GM18502 (cell line): ENCODE results near the gene NDUFA7.
A peak's percentile ranks its signal among the peaks of the same experiment; 100 is the strongest.
"Not testable (repeated sequence)": the region's sequence is repeated elsewhere in the genome, so short reads cannot be mapped to it uniquely, and the experiment has no call there.

Experiments used
- ATAC-seq: cut with Tn5 transposase; IDR thresholded peaks from one replicate; pipeline ENCODE4 v1.9.1; 2021; ENCODE audit warnings: mild to moderate bottlenecking; ENCODE audit not compliant: unreplicated experiment, poor library complexity

Gene NDUFA7

GRCh38 chr19:8322638-8322997, 1.4 kb upstream of the NDUFA7 start:
- ATAC-seq = no peak

GRCh38 chr19:8321986-8322637, 937 bp upstream of the NDUFA7 start:
- ATAC-seq = no peak

GRCh38 chr19:8320564-8321066, 560 bp downstream of the NDUFA7 start:
- ATAC-seq = no peak

GRCh38 chr19:8319807-8320520, 1.2 kb downstream of the NDUFA7 start:
- no peak for ATAC-seq

- not testable (repeated sequence) for ATAC-seq
Measured at GRCh38 chr19:8318835-8319234, 2.3 kb downstream of the NDUFA7 start.

GRCh38 chr19:8316351-8317125, 4.6 kb downstream of the NDUFA7 start:
- ATAC-seq = no peak

GRCh38 chr19:8314981-8315640, 6.1 kb downstream of the NDUFA7 start:
- ATAC-seq = not testable (repeated sequence)

GRCh38 chr19:8311461-8312260, 9.5 kb downstream of the NDUFA7 start:
- no peak for ATAC-seq

GRCh38 chr19:8310342-8311055, 10.7 kb downstream of the NDUFA7 start:
- ATAC-seq = no peak

- ATAC-seq = no peak
Measured at GRCh38 chr19:8308891-8309291, 12.3 kb downstream of the NDUFA7 start.

- ATAC-seq = peak; percentile 84
Measured at GRCh38 chr19:8307965-8308866, 13.0 kb downstream of the NDUFA7 start, which contains the start of gene CD320. Gene CD320 (minus strand): TSS chr19:8308358. CDS start chr19:8308290, 68 bp downstream.

- no peak for ATAC-seq
Measured at GRCh38 chr19:8307400-8307964, 13.7 kb downstream of the NDUFA7 start.

GRCh38 chr19:8306235-8307054, 14.7 kb downstream of the NDUFA7 start:
- ATAC-seq = no peak

GRCh38 chr19:8305798-8306197, 15.4 kb downstream of the NDUFA7 start:
- no peak for ATAC-seq

- no peak for ATAC-seq
Measured at GRCh38 chr19:8304841-8305621, 16.1 kb downstream of the NDUFA7 start.

GRCh38 chr19:8302734-8303133, 18.4 kb downstream of the NDUFA7 start:
- ATAC-seq = no peak
